Measurements from ENCODE around the gene ATF7. TPM values are rescaled to one million over a fixed set of nuclear protein-coding genes. Genes with fewer than 3 reads are reported as not detected.

The ATF7 gene
- total and polyA plus RNA-seq, 2 of the 13 experiments (the other 11 are each of a cell fraction or from before 2014, with no cell fraction given) = 9.6 to 16.2 TPM

- WGBS (ENCODE audit: low lambda C conversion rate) = 95% methylated on average over 2 of the region's 2 CpGs
- no peak overlapping the region for H3K4me3 ChIP-seq (replicated peaks in 1 of 3; ENCODE audit: insufficient read depth in 1 of 3, low read depth in 2 of 3, low read length in 3 of 3)
- peaks cover 11% of the 10 kb centered on the region for H3K4me1 ChIP-seq (ENCODE audit: insufficient read depth, low read length)
- FAIRE-seq = no peak
- DNase-seq (ENCODE audit: low spot score) = no peak
- no TSS peak for BruUV-seq (replicated peaks)
- intact Hi-C loops (cut with micrococcal nuclease; ENCODE audit: unreplicated experiment) (no loop called here), in situ Hi-C loops (cut with HindIII; ENCODE audit: extremely low pct_ligation_motif_present, low pct_unique_long_range_greater_than_20kb) (no loop called here)
- ChIA-PET CTCF (ENCODE audit: low intra/inter-chr PET ratio, low total read pairs) (no interaction called here), POLR2A (no interaction called here)
- no peak overlapping the region for H3K4me2 ChIP-seq (ENCODE audit: low read depth, low read length)
- TF ChIP-seq ZNF766 (CRISPR knock-in tag; IDR thresholded peaks at IDR 0.05; ENCODE audit: borderline replicate concordance) (no peak), ATF5 (CRISPR knock-in tag; IDR thresholded peaks at IDR 0.05; ENCODE audit: low read depth) (no peak), ZNF562 (CRISPR knock-in tag; IDR thresholded peaks at IDR 0.05; ENCODE audit: borderline replicate concordance) (no peak), REST (IDR thresholded peaks at IDR 0.05; ENCODE audit: borderline replicate concordance in 1 of 2, low read depth in 1 of 2, low read length in 2 of 2) (no peak), ZNF703 (CRISPR knock-in tag; IDR thresholded peaks at IDR 0.05; ENCODE audit: borderline replicate concordance) (no peak), DNMT1 (CRISPR knock-in tag; IDR thresholded peaks at IDR 0.05) (no peak), RXRB (CRISPR knock-in tag; IDR thresholded peaks at IDR 0.05; ENCODE audit: borderline replicate concordance) (no peak), FOXC1 (CRISPR knock-in tag; IDR thresholded peaks at IDR 0.05; ENCODE audit: borderline replicate concordance) (no peak), ZNF17 (CRISPR knock-in tag; IDR thresholded peaks at IDR 0.05) (no peak)
- TF ChIP-seq, protein P1, sequence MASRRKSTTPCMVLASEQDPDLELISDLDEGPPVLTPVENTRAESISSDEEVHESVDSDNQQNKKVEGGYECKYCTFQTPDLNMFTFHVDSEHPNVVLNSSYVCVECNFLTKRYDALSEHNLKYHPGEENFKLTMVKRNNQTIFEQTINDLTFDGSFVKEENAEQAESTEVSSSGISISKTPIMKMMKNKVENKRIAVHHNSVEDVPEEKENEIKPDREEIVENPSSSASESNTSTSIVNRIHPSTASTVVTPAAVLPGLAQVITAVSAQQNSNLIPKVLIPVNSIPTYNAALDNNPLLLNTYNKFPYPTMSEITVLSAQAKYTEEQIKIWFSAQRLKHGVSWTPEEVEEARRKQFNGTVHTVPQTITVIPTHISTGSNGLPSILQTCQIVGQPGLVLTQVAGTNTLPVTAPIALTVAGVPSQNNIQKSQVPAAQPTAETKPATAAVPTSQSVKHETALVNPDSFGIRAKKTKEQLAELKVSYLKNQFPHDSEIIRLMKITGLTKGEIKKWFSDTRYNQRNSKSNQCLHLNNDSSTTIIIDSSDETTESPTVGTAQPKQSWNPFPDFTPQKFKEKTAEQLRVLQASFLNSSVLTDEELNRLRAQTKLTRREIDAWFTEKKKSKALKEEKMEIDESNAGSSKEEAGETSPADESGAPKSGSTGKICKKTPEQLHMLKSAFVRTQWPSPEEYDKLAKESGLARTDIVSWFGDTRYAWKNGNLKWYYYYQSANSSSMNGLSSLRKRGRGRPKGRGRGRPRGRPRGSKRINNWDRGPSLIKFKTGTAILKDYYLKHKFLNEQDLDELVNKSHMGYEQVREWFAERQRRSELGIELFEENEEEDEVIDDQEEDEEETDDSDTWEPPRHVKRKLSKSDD (CRISPR knock-in tag; IDR thresholded peaks at IDR 0.05; ENCODE audit: low read depth) = no peak
- TF ChIP-seq, protein P2, sequence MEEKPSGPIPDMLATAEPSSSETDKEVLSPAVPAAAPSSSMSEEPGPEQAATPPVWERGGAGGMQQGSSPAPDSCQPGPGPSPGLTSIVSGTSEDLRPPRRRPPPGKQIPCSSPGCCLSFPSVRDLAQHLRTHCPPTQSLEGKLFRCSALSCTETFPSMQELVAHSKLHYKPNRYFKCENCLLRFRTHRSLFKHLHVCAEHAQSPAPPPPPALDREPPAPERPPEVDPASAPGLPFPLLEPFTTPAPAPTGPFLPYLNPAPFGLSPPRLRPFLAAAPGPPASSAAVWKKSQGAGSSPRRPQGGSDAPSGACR (CRISPR knock-in tag; IDR thresholded peaks at IDR 0.05) = no peak
- H3K36me3 ChIP-seq (replicated peaks in 1 of 2; ENCODE audit: control insufficient read depth in 1 of 2, insufficient read depth in 2 of 2, low read length in 2 of 2) = no peaks in the 10 kb centered on the region
- H3K27ac ChIP-seq (ENCODE audit: extremely low read length, insufficient read depth, low read length) = no peak overlapping the region
- no peak overlapping the region for H3K9ac ChIP-seq (ENCODE audit: insufficient read depth, low read depth, low read length)
- H3K27me3 ChIP-seq (ENCODE audit: control insufficient read depth in 1 of 2, insufficient read depth in 2 of 2, low read length in 2 of 2) = no peaks in the 10 kb centered on the region
- ATAC-seq = no peak
- no peaks in the 10 kb centered on the region for H4K20me1 ChIP-seq (ENCODE audit: insufficient read depth, low read length)
- no peak overlapping the region for H2AFZ ChIP-seq (ENCODE audit: low read length)
- no peaks in the 10 kb centered on the region for H3K79me2 ChIP-seq (ENCODE audit: insufficient read depth, low read length)
- H3K9me3 ChIP-seq (ENCODE audit: low read length) = no peaks in the 10 kb centered on the region
Observed at GRCh38 chr12:53564278-53564677, 61.9 kb downstream of the ATF7 start.

Data from HepG2 (cell line).